ENCODE measurements around the gene PPP1R9A.

Gene PPP1R9A

GRCh38 chr7:95335093-95335492 lies 427.7 kb downstream of the PPP1R9A start:
- Histone ChIP-seq H3K36me3 (ENCODE audit: control insufficient read depth in 2 of 2, insufficient read depth in 1 of 2, low read length in 2 of 2) (no peaks in the 10 kb centered on the region), H3K4me3 (ENCODE audit: low read depth, low read length) (no peak overlapping the region), H3K9me3 (ENCODE audit: control insufficient read depth, insufficient read depth, low read depth, low read length) (no peaks in the 10 kb centered on the region), H3K27ac (ENCODE audit: extremely low read depth, low read depth, low read length) (no peak overlapping the region), H3K4me1 (ENCODE audit: control insufficient read depth, insufficient read depth, low read length) (no peaks in the 10 kb centered on the region)
- POLR2A ChIA-PET = no interaction called here
- CTCF ChIA-PET = no interaction called here
- TF ChIP-seq ZNF664 (tag by site-specific recombination; IDR thresholded peaks at IDR 0.05) (no peak), MYNN (tag by site-specific recombination; IDR thresholded peaks at IDR 0.05; ENCODE audit: borderline replicate concordance) (no peak), REPIN1 (tag by site-specific recombination; IDR thresholded peaks at IDR 0.05; ENCODE audit: low read depth) (no peak), ZNF112 (tag by site-specific recombination; IDR thresholded peaks at IDR 0.05) (no peak), CTCF (tag by site-specific recombination; IDR thresholded peaks at IDR 0.05) (no peak)

- ChIA-PET CTCF (no interaction called here), POLR2A (no interaction called here)
- H3K36me3 ChIP-seq (ENCODE audit: control insufficient read depth in 2 of 2, insufficient read depth in 1 of 2, low read length in 2 of 2) = no peaks in the 10 kb centered on the region
- TF ChIP-seq ZNF174 (tag by site-specific recombination; IDR thresholded peaks at IDR 0.05) = no peak
- no peak overlapping the region for H3K4me3 ChIP-seq (ENCODE audit: low read depth, low read length)
- no peak overlapping the region for H3K27ac ChIP-seq (ENCODE audit: extremely low read depth, low read depth, low read length)
- no peaks in the 10 kb centered on the region for H3K4me1 ChIP-seq (ENCODE audit: control insufficient read depth, insufficient read depth, low read length)
- no peaks in the 10 kb centered on the region for H3K9me3 ChIP-seq (ENCODE audit: control insufficient read depth, insufficient read depth, low read depth, low read length)
Observed at GRCh38 chr7:95338832-95339231, 431.4 kb downstream of the PPP1R9A start.

GRCh38 chr7:95340491-95340890 lies 433.1 kb downstream of the PPP1R9A start:
- H3K9me3 ChIP-seq (ENCODE audit: control insufficient read depth, insufficient read depth, low read depth, low read length) = no peaks in the 10 kb centered on the region
- H3K27ac ChIP-seq (ENCODE audit: extremely low read depth, low read depth, low read length) = no peak overlapping the region
- CTCF ChIA-PET = interaction anchor here (1.2 kb wide), 1 partner anchor 347 kb away, joined by 4 read pairs; no protein-coding TSS in a partner anchor
- no peaks in the 10 kb centered on the region for H3K4me1 ChIP-seq (ENCODE audit: control insufficient read depth, insufficient read depth, low read length)
- H3K4me3 ChIP-seq (ENCODE audit: low read depth, low read length) = no peak overlapping the region
- no peaks in the 10 kb centered on the region for H3K36me3 ChIP-seq (ENCODE audit: control insufficient read depth in 2 of 2, insufficient read depth in 1 of 2, low read length in 2 of 2)
- POLR2A ChIA-PET = no interaction called here
- TF ChIP-seq KLF16 (tag by site-specific recombination; IDR thresholded peaks at IDR 0.05) = no peak
- TF ChIP-seq INSM2 (tag by site-specific recombination; IDR thresholded peaks at IDR 0.05) = no peak
- no peak for TF ChIP-seq ZNF26 (tag by site-specific recombination; IDR thresholded peaks at IDR 0.05)
- no peak for TF ChIP-seq ZSCAN23 (tag by site-specific recombination; IDR thresholded peaks at IDR 0.05)
- no peak for TF ChIP-seq ZNF560 (tag by site-specific recombination; IDR thresholded peaks at IDR 0.05; ENCODE audit: borderline replicate concordance)
- no peak for TF ChIP-seq ZNF280C (tag by site-specific recombination; IDR thresholded peaks at IDR 0.05)
- TF ChIP-seq ZFP41 (tag by site-specific recombination; IDR thresholded peaks at IDR 0.05; ENCODE audit: borderline replicate concordance) = no peak
